CD4-positive, alpha-beta memory T cell (primary cell): ENCODE data around the gene DPCD. TPM values are rescaled to one million over a fixed set of nuclear protein-coding genes. Genes with fewer than 3 reads are reported as not detected.
A peak's percentile ranks its signal among the peaks of the same experiment; 100 is the strongest.

Experiments used
- CTCF ChIA-PET: fragments of 350-600 bp; sonication (Branson Sonifier 250); formaldehyde crosslinking; loops from one replicate; lab custom pipeline; 2021; ENCODE audit warnings: inconsistent platforms; ENCODE audit not compliant: partially characterized antibody; lab: Charles Lee
- POLR2A ChIA-PET: fragments of 350-600 bp; sonication (Branson Sonifier 250); formaldehyde crosslinking; loops from one replicate; lab custom pipeline; 2021; ENCODE audit not compliant: partially characterized antibody; lab: Charles Lee
- DNase-seq, 5 donors: peaks; one replicate each; pipeline versions ENCODE4 v3.0.0 to v3.0.0-alpha.2; 2020 to 2022; ENCODE audit warnings: mixed read lengths in 1 of 5
- H3K27ac ChIP-seq: one replicate; pipeline ENCODE4 v1.7.0; 2013; ENCODE audit warnings: low read depth, low read length
- H3K27me3 ChIP-seq: 2 replicates; pipeline ENCODE4 v1.7.0; 2013; ENCODE audit warnings: mild to moderate bottlenecking, low read length, moderate library complexity; ENCODE audit not compliant: insufficient read depth
- H3K36me3 ChIP-seq: 2 replicates; pipeline ENCODE4 v1.7.0; 2013; ENCODE audit warnings: mild to moderate bottlenecking, low read length, moderate library complexity; ENCODE audit not compliant: insufficient read depth
- H3K4me1 ChIP-seq: 2 replicates; pipeline ENCODE4 v1.7.0; 2013; ENCODE audit warnings: mild to moderate bottlenecking, low read length, moderate library complexity; ENCODE audit not compliant: insufficient read depth
- H3K4me3 ChIP-seq, 2 donors: one replicate each; pipeline ENCODE4 v1.7.0; 2013; ENCODE audit warnings: low read length in 2 of 2, mild to moderate bottlenecking in 1 of 2
- H3K9me3 ChIP-seq, 2 donors: one replicate each; pipeline ENCODE4 v1.7.0; 2013; ENCODE audit warnings: low read length in 2 of 2, control low read depth in 1 of 2; ENCODE audit not compliant: control insufficient read depth in 1 of 2
- H3K27ac Mint-ChIP-seq, 7 donors: one replicate each; pipeline ENCODE4 v1.8.0; 2020 to 2021; ENCODE audit warnings: mixed read lengths in 7 of 7, mild to moderate bottlenecking in 6 of 7, inconsistent platforms in 3 of 7, moderate library complexity in 3 of 7
- H3K27me3 Mint-ChIP-seq, 2 donors: one replicate each; pipeline ENCODE4 v1.8.0; 2020 to 2021; ENCODE audit warnings: mixed read lengths in 2 of 2
- H3K36me3 Mint-ChIP-seq, 2 donors: one replicate each; pipeline ENCODE4 v1.8.0; 2020 to 2021; ENCODE audit warnings: mixed read lengths in 2 of 2, inconsistent platforms in 1 of 2, mild to moderate bottlenecking in 1 of 2
- H3K4me1 Mint-ChIP-seq, 4 donors: one replicate each; pipeline ENCODE4 v1.8.0; 2020 to 2021; ENCODE audit warnings: mixed read lengths in 4 of 4, mild to moderate bottlenecking in 1 of 4
- H3K4me3 Mint-ChIP-seq, 8 donors: one replicate each; pipeline ENCODE4 v1.8.0; 2020 to 2021; ENCODE audit warnings: mixed read lengths in 8 of 8, mild to moderate bottlenecking in 7 of 8, moderate library complexity in 6 of 8, inconsistent platforms in 3 of 8
- H3K9me3 Mint-ChIP-seq, 8 donors: one replicate each; pipeline ENCODE4 v1.8.0; 2020 to 2021; ENCODE audit warnings: mixed read lengths in 8 of 8, mild to moderate bottlenecking in 5 of 8, inconsistent platforms in 3 of 8, moderate library complexity in 1 of 8
- intact Hi-C: fragments of 100-400 bp; cut with micrococcal nuclease; formaldehyde crosslinking; loops from one replicate; pipeline ENCODE4 v1.15.1; 2023
- polyA plus RNA-seq, 2 donors: library from polyadenylated mRNA; unstranded; fragments of 300-500 nt; fragmentation: Illumina TruSeq; gene quantifications; one replicate each; pipeline ENCODE4 v1.2.3, GENCODE V29; 2021
- total RNA-seq, 2 experiments: library from RNA; stranded (reverse); gene quantifications; one replicate each; pipeline ENCODE4 v1.2.3, GENCODE V29; 2021

Gene DPCD
- total and polyA plus RNA-seq, 4 experiments from 2014 or later: 1.0 to 1.9 (median 1.3) TPM

DNA sequence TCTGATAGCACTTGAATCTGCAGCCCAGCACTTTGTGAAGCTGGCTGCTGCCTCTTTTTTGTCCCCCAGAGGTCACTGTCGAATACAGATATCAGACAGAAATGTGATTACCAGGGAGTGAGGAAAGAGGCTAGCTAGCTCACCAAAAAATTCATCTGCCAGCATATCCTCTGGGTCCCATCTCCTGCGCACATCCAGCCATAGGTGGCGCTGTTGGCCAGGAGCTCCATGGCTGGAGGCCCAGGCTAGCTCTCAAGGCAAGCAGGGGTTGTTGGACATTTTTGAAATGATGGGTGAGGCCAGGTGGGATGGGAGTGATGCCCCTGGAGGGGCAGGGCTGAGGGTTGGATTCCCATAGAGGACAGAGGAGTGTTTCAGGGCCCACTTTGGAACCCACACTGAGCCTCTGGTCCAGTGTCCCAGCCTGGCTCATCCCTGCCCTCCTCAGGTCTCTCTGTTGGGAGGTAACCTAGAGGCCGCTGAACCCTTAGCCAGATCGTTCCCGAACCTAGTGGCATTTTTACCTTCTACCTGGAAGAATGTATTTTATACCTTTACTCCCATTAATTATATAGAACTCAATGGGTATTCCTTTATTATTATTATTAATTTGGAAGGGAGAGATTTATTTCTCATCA is 14.8 kb downstream of the DPCD start:
- Mint-ChIP-seq H3K27ac (peak overlapping the region in 3 of 7 donors; percentile 4 to 31 (median 27)), H3K9me3 (peaks cover 0 to 2% (median 0%) of the 10 kb centered on the region in 8 donors), H3K4me1 (no peaks in the 10 kb centered on the region), H3K36me3 (peaks cover 11 to 28% of the 10 kb centered on the region in 2 donors), H3K27me3 (no peaks in the 10 kb centered on the region), H3K4me3 (no peak overlapping the region)
- Histone ChIP-seq H3K9me3 (no peaks in the 10 kb centered on the region), H3K36me3 (peaks cover 3% of the 10 kb centered on the region), H3K4me1 (no peaks in the 10 kb centered on the region), H3K27me3 (no peaks in the 10 kb centered on the region), H3K27ac (no peak overlapping the region), H3K4me3 (no peak overlapping the region)
- POLR2A ChIA-PET: no interaction called here
- DNase-seq: peak; percentile 33 to 58 (median 41)
- CTCF ChIA-PET: interaction anchor here (0.6 to 3.2 kb wide), 13 partner anchors 10 to 407 kb away, joined by 3 to 26 read pairs (median 3); partner anchors contain the start of genes DPCD, NPM3 and POLL
- intact Hi-C loops: loop anchor here (1.0 to 2.0 kb wide), 2 partner anchors 178 to 238 kb away; no protein-coding TSS in a partner anchor

- peaks cover 0 to 1% (median 0%) of the 10 kb centered on the region in 4 donors for H3K4me1 Mint-ChIP-seq
- Histone ChIP-seq H3K9me3 (no peaks in the 10 kb centered on the region), H3K27ac (no peak overlapping the region), H3K27me3 (no peaks in the 10 kb centered on the region), H3K36me3 (peaks cover 33% of the 10 kb centered on the region), H3K4me1 (no peaks in the 10 kb centered on the region), H3K4me3 (no peak overlapping the region)
- CTCF ChIA-PET: no interaction called here
- H3K36me3 Mint-ChIP-seq: peaks cover 24 to 59% of the 10 kb centered on the region in 2 donors
- no peak overlapping the region for H3K4me3 Mint-ChIP-seq
- DNase-seq: no peak
- H3K9me3 Mint-ChIP-seq: peaks cover 0 to 2% (median 0%) of the 10 kb centered on the region in 8 donors
- no peaks in the 10 kb centered on the region for H3K27me3 Mint-ChIP-seq
- intact Hi-C loops: no loop called here
- H3K27ac Mint-ChIP-seq: peak overlapping the region in 2 of 7 donors; percentile 53 to 78
- POLR2A ChIA-PET: no interaction called here
Observed at GRCh38 chr10:101607124-101607523, 19.0 kb downstream of the DPCD start.

- peaks cover 0 to 2% (median 0%) of the 10 kb centered on the region in 8 donors for H3K9me3 Mint-ChIP-seq
- H3K27me3 Mint-ChIP-seq: no peaks in the 10 kb centered on the region
- H3K4me1 Mint-ChIP-seq: peaks cover 0 to 3% (median 0%) of the 10 kb centered on the region in 4 donors
- H3K36me3 Mint-ChIP-seq: peaks cover 21 to 60% of the 10 kb centered on the region in 2 donors
- POLR2A ChIA-PET: no interaction called here
- no peak overlapping the region for H3K27ac ChIP-seq
- no peaks in the 10 kb centered on the region for H3K4me1 ChIP-seq
- peaks cover 37% of the 10 kb centered on the region for H3K36me3 ChIP-seq
- DNase-seq: no peak
- H3K9me3 ChIP-seq: no peaks in the 10 kb centered on the region
- H3K27me3 ChIP-seq: no peaks in the 10 kb centered on the region
- intact Hi-C loops: no loop called here
- CTCF ChIA-PET: no interaction called here
- H3K4me3 Mint-ChIP-seq: no peak overlapping the region
- H3K4me3 ChIP-seq: no peak overlapping the region
- no peak overlapping the region for H3K27ac Mint-ChIP-seq
Observed at GRCh38 chr10:101609481-101609880, 21.4 kb downstream of the DPCD start.

DNA sequence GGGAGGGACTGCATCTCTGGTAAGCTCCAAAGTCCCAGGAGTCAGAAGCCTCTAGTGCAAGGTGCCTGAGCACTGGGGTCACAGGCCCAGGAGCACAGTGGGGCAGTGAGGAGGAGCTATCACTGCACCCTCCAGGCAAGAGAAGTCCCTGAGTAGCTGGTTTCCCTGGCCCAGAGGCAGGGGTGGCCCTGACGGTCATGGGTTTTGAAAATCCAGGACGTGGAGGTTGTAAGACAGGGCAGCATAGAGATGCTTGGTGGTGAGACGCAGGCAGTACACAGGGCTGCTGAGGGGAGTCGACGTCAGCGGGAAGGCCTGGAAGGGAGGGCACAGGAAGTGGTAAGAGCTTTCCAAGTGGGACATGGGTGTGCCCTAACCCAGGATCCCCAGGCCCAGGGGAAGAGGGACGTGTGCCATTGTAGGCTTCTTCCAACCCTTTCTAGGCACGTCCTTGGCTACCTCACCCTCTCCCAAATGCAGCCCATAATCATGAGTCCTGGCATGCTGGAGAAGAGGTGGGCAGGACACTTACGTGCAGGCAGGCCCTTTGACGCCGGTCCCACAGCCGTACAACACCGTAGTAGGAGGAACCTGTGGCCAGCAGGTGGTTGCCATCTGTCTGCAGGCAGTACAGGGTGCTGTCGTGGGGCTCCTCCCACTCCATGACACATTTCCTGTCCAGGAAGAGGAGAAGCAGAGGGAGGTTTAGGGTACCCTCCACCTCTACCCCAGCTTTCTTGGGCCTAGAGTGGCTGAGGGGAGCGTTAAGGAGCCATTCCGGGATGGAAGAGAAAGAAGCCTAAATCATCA is 23.2 kb downstream of the DPCD start:
- H3K4me3 ChIP-seq: no peak overlapping the region
- no peak for DNase-seq
- intact Hi-C loops: no loop called here
- ChIA-PET POLR2A (no interaction called here), CTCF (no interaction called here)
- no peak overlapping the region for H3K27ac ChIP-seq
- Mint-ChIP-seq H3K4me3 (no peak overlapping the region), H3K9me3 (peaks cover 0 to 2% (median 0%) of the 10 kb centered on the region in 8 donors), H3K27ac (peak overlapping the region in 6 of 7 donors; percentile 48 to 90 (median 72)), H3K27me3 (no peaks in the 10 kb centered on the region), H3K36me3 (peaks cover 19 to 53% of the 10 kb centered on the region in 2 donors), H3K4me1 (peaks cover 0 to 3% (median 0%) of the 10 kb centered on the region in 4 donors)
- H3K36me3 ChIP-seq: peaks cover 43% of the 10 kb centered on the region
- no peaks in the 10 kb centered on the region for H3K9me3 ChIP-seq
- no peaks in the 10 kb centered on the region for H3K27me3 ChIP-seq
- H3K4me1 ChIP-seq: no peaks in the 10 kb centered on the region

- Histone ChIP-seq H3K4me3 (no peak overlapping the region), H3K36me3 (peaks cover 48% of the 10 kb centered on the region), H3K9me3 (no peaks in the 10 kb centered on the region), H3K27me3 (no peaks in the 10 kb centered on the region), H3K27ac (no peak overlapping the region), H3K4me1 (no peaks in the 10 kb centered on the region)
- intact Hi-C loops: no loop called here
- peaks cover 19 to 55% of the 10 kb centered on the region in 2 donors for H3K36me3 Mint-ChIP-seq
- no peak for DNase-seq
- H3K4me3 Mint-ChIP-seq: no peak overlapping the region
- H3K27me3 Mint-ChIP-seq: no peaks in the 10 kb centered on the region
- peaks cover 0 to 3% (median 0%) of the 10 kb centered on the region in 4 donors for H3K4me1 Mint-ChIP-seq
- no peaks in the 10 kb centered on the region for H3K9me3 Mint-ChIP-seq
- peak overlapping the region in 3 of 7 donors; percentile 12 to 90 (median 72) for H3K27ac Mint-ChIP-seq
- ChIA-PET POLR2A (no interaction called here), CTCF (interaction anchor here (1.7 kb wide), 1 partner anchor 9 kb away, joined by 4 read pairs; no protein-coding TSS in a partner anchor)
Observed at GRCh38 chr10:101612086-101612485, 24.0 kb downstream of the DPCD start.

- Histone ChIP-seq H3K27me3 (no peaks in the 10 kb centered on the region), H3K36me3 (peaks cover 56% of the 10 kb centered on the region), H3K27ac (no peak overlapping the region), H3K4me1 (no peaks in the 10 kb centered on the region), H3K4me3 (no peak overlapping the region), H3K9me3 (no peaks in the 10 kb centered on the region)
- Mint-ChIP-seq H3K27ac (peak overlapping the region in 3 of 7 donors; percentile 19 to 86 (median 65)), H3K27me3 (no peaks in the 10 kb centered on the region), H3K4me1 (peaks cover 0 to 3% (median 0%) of the 10 kb centered on the region in 4 donors), H3K9me3 (no peaks in the 10 kb centered on the region), H3K4me3 (no peak overlapping the region), H3K36me3 (peaks cover 18 to 58% of the 10 kb centered on the region in 2 donors)
- no peak for DNase-seq
- POLR2A ChIA-PET: no interaction called here
- CTCF ChIA-PET: interaction anchor here (1.7 kb wide), 1 partner anchor 10 kb away, joined by 4 read pairs; no protein-coding TSS in a partner anchor
- intact Hi-C loops: no loop called here
Observed at GRCh38 chr10:101612872-101613271, 24.8 kb downstream of the DPCD start.

- Mint-ChIP-seq H3K9me3 (no peaks in the 10 kb centered on the region), H3K27me3 (no peaks in the 10 kb centered on the region), H3K4me1 (peaks cover 0 to 3% (median 0%) of the 10 kb centered on the region in 4 donors), H3K36me3 (peaks cover 23 to 59% of the 10 kb centered on the region in 2 donors), H3K4me3 (no peak overlapping the region), H3K27ac (peak overlapping the region in 3 of 7 donors; percentile 36 to 59 (median 53))
- Histone ChIP-seq H3K27ac (no peak overlapping the region), H3K4me3 (no peak overlapping the region), H3K36me3 (peaks cover 62% of the 10 kb centered on the region), H3K4me1 (no peaks in the 10 kb centered on the region), H3K27me3 (no peaks in the 10 kb centered on the region), H3K9me3 (no peaks in the 10 kb centered on the region)
- POLR2A ChIA-PET: no interaction called here
- intact Hi-C loops: no loop called here
- DNase-seq: no peak
- CTCF ChIA-PET: interaction anchor here (1.7 kb wide), 1 partner anchor 11 kb away, joined by 4 read pairs; no protein-coding TSS in a partner anchor
Observed at GRCh38 chr10:101613646-101614045, 25.5 kb downstream of the DPCD start.
